Activated CD8-positive, alpha-beta memory T cell treated with anti-CD3 and anti-CD28 coated beads, Interleukin-2, amount 50 U/mL, for 48 hours (primary cell): ENCODE measurements around the gene CAMSAP1.
"Not testable (repeated sequence)": the region's sequence is repeated elsewhere in the genome, so short reads cannot be mapped to it uniquely, and the experiment has no call there.

Experiments used
- DNase-seq: peaks from one replicate; pipeline ENCODE4 v3.0.0-alpha.2; 2020

CAMSAP1 gene

GRCh38 chr9:135907431-135908092 lies at the start of gene CAMSAP1:
TSS of gene CAMSAP1 (minus strand) at chr9:135907546. CDS start at chr9:135907159, 387 bp downstream.
- peak; percentile 96 for DNase-seq

GRCh38 chr9:135956802-135957174 lies 49.4 kb upstream of the CAMSAP1 start:
- no peak for DNase-seq

GRCh38 chr9:135955934-135956801 lies 48.8 kb upstream of the CAMSAP1 start:
- no peak for DNase-seq

- no peak for DNase-seq
Observed at GRCh38 chr9:135952664-135953206, 45.4 kb upstream of the CAMSAP1 start.

GRCh38 chr9:135951889-135952663 lies 44.7 kb upstream of the CAMSAP1 start:
- DNase-seq: no peak

GRCh38 chr9:135951310-135951709 lies 44.0 kb upstream of the CAMSAP1 start:
- DNase-seq: not testable (repeated sequence)

- DNase-seq: not testable (repeated sequence)
Observed at GRCh38 chr9:135950841-135951240, 43.5 kb upstream of the CAMSAP1 start.

- DNase-seq: no peak
Observed at GRCh38 chr9:135950135-135950682, 42.9 kb upstream of the CAMSAP1 start.

- DNase-seq: no peak
Observed at GRCh38 chr9:135949501-135950134, 42.3 kb upstream of the CAMSAP1 start.

GRCh38 chr9:135948968-135949367 lies 41.6 kb upstream of the CAMSAP1 start:
- no peak for DNase-seq

- DNase-seq: no peak
Observed at GRCh38 chr9:135948446-135948845, 41.1 kb upstream of the CAMSAP1 start.

- no peak for DNase-seq
Observed at GRCh38 chr9:135947582-135947981, 40.2 kb upstream of the CAMSAP1 start.

GRCh38 chr9:135947105-135947504 lies 39.8 kb upstream of the CAMSAP1 start:
- DNase-seq: not testable (repeated sequence)

- no peak for DNase-seq
Observed at GRCh38 chr9:135946392-135946994, 39.1 kb upstream of the CAMSAP1 start.

- no peak for DNase-seq
Observed at GRCh38 chr9:135945969-135946368, 38.6 kb upstream of the CAMSAP1 start.

GRCh38 chr9:135944444-135945252 lies 37.3 kb upstream of the CAMSAP1 start:
- no peak for DNase-seq

GRCh38 chr9:135943604-135944003 lies 36.3 kb upstream of the CAMSAP1 start:
- not testable (repeated sequence) for DNase-seq

GRCh38 chr9:135941288-135941995 lies 34.1 kb upstream of the CAMSAP1 start:
- DNase-seq: no peak

GRCh38 chr9:135939351-135940265 lies 32.3 kb upstream of the CAMSAP1 start:
- DNase-seq: peak; percentile 88
